ENCODE measurements around the gene NAA80.

DNA sequence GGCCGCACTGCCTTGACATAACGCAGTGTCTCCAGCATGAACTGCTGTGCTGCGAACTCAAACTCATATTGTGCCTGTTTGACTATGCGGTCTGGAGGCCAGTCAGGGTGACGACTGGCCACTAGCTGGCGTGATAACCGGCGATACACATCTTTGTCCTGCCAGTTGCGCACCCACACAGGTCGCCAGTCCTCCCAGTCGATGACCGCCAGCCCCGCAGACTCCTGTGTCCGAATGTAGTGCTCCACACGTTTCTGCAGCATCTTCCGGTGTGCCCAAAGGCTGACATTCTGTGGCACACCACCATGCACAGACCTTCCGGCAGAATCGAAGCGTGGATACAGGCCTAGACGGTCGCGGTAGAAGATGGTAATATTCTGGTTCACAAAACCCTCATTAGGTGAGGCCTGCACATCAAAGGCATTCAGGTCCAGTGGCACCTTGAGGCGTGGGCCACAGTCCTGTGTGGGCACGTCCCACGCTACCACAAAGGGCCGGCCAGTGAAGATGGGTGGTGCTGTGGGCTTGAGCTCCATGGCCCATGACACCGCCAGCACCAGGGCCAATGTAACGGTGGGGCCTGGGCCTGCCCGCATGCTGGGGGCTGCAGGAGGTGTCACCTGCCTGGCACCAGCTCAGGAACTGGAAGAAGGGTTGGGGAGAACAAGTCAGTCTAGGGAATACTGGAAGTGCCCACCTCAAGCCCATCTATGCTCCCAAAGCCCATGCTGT, 20.9 kb upstream of the NAA80 start:
- TF ChIP-seq EZH2 (IDR thresholded peaks at IDR 0.05) (no peak), POLR2AphosphoS5 (IDR thresholded peaks at IDR 0.05; ENCODE audit: borderline replicate concordance, low read depth, low read length) (no peak)

Measured in SK-N-MC (cell line).